ENCODE results near the gene RUVBL1. TPM values are rescaled to one million over a fixed set of nuclear protein-coding genes. Genes with fewer than 3 reads are reported as not detected.

RUVBL1 gene
- total RNA-seq, 4 donors from 2014 or later = 19.4 to 27.8 (median 26.7) TPM

GRCh38 chr3:128151758-128152274 is 28.2 kb upstream of the RUVBL1 start:
- no peak for ATAC-seq
- TF ChIP-seq EP300 (IDR thresholded peaks at IDR 0.05) (no peak), POLR2A (IDR thresholded peaks at IDR 0.05) (no peak), POLR2AphosphoS5 (IDR thresholded peaks at IDR 0.05) (no peak), CTCF (IDR thresholded peaks at IDR 0.05) (no peak)

GRCh38 chr3:128149650-128150049 is 26.0 kb upstream of the RUVBL1 start:
- WGBS, 2 donors (ENCODE audit: low coverage in 1 of 2) = 56 to 57% methylated on average over 2 to 5 of the region's 5 CpGs
- ATAC-seq = no peak
- TF ChIP-seq EP300 (IDR thresholded peaks at IDR 0.05) (no peak), POLR2AphosphoS5 (IDR thresholded peaks at IDR 0.05) (no peak), POLR2A (IDR thresholded peaks at IDR 0.05) (no peak), CTCF (IDR thresholded peaks at IDR 0.05) (no peak)

More at GRCh38 chr3:128151758-128152274, 28.2 kb upstream of the RUVBL1 start:
- H3K27ac ChIP-seq = no peak overlapping the region
- H3K4me3 ChIP-seq = no peak overlapping the region
- H3K36me3 ChIP-seq = peaks cover 0 to 3% of the 10 kb centered on the region in 2 donors
- 81 to 91% methylated on average over 3 to 5 of the region's 5 CpGs for WGBS, 2 donors (ENCODE audit: low coverage in 1 of 2)
- H3K4me1 ChIP-seq = peaks cover 0 to 16% (median 0%) of the 10 kb centered on the region in 3 donors
- no peaks in the 10 kb centered on the region for H3K27me3 ChIP-seq
- H3K9me3 ChIP-seq = no peaks in the 10 kb centered on the region

DNA sequence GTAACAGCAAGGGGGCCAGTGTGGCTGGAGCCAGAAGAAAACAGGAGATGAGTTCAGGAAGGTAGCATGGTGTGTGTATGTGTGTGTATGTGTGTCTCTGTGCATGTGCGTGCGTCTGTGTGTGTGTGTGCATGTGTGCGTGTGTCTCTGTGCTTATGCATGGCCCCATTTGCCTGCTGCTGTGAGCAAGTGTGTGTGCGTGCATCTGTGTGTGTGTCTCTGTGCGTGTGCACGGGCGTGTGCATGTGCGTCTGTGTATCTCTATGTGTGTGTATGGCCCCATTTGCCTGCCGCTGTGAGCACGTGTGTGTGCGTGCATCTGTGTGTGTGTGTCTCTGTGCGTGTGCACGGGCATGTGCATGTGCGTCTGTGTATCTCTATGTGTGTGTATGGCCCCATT is 22.6 kb upstream of the RUVBL1 start:
- no peak overlapping the region for H3K27ac ChIP-seq
- no peaks in the 10 kb centered on the region for H3K27me3 ChIP-seq
- H3K9me3 ChIP-seq = no peaks in the 10 kb centered on the region
- H3K4me3 ChIP-seq = no peak overlapping the region
- WGBS, 2 donors (ENCODE audit: low coverage in 1 of 2) = 86 to 94% methylated on average over 10 to 14 of the region's 14 CpGs
- no peaks in the 10 kb centered on the region for H3K36me3 ChIP-seq
- TF ChIP-seq POLR2A (IDR thresholded peaks at IDR 0.05) (no peak), POLR2AphosphoS5 (IDR thresholded peaks at IDR 0.05) (no peak), CTCF (IDR thresholded peaks at IDR 0.05) (no peak), EP300 (IDR thresholded peaks at IDR 0.05) (no peak)
- ATAC-seq = no peak
- H3K4me1 ChIP-seq = no peaks in the 10 kb centered on the region

More at GRCh38 chr3:128149650-128150049, 26.0 kb upstream of the RUVBL1 start:
- H3K9me3 ChIP-seq = no peaks in the 10 kb centered on the region
- no peak overlapping the region for H3K4me3 ChIP-seq
- no peaks in the 10 kb centered on the region for H3K27me3 ChIP-seq
- H3K36me3 ChIP-seq = no peaks in the 10 kb centered on the region
- H3K27ac ChIP-seq = no peak overlapping the region
- H3K4me1 ChIP-seq = peaks cover 0 to 8% (median 0%) of the 10 kb centered on the region in 3 donors

DNA sequence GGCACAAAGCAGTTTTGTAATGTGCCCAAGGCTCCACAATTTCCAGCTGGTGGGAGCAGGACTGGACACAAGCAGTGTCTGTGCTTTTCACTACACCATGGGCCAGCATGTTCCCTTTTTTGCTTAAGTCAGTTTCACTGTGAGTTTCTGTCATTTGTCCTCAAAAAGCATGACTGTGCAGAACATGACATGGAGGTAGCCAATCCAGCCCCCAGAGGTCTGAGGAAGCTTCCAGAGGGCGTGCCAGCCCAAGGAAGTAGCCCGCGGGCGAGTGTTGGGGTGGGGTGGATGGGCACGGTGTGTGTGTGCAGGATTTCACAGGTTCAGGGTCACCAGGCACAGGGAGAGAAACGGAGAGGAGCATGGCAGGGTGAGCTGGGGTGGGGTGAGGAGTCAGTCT is 21.7 kb upstream of the RUVBL1 start:
- Histone ChIP-seq H3K27me3 (no peaks in the 10 kb centered on the region), H3K27ac (no peak overlapping the region), H3K36me3 (no peaks in the 10 kb centered on the region), H3K9me3 (no peaks in the 10 kb centered on the region), H3K4me3 (no peak overlapping the region), H3K4me1 (no peaks in the 10 kb centered on the region)
- peak; percentile 40 for ATAC-seq
- WGBS, 2 donors (ENCODE audit: low coverage in 1 of 2) = 57 to 88% methylated on average over 1 to 3 of the region's 6 CpGs
- TF ChIP-seq EP300 (IDR thresholded peaks at IDR 0.05) (no peak), POLR2A (IDR thresholded peaks at IDR 0.05) (no peak), POLR2AphosphoS5 (IDR thresholded peaks at IDR 0.05) (no peak)

GRCh38 chr3:128144512-128145187 is 21.0 kb upstream of the RUVBL1 start:
- no peaks in the 10 kb centered on the region for H3K4me1 ChIP-seq
- TF ChIP-seq EP300 (IDR thresholded peaks at IDR 0.05) (no peak), POLR2A (IDR thresholded peaks at IDR 0.05) (no peak), CTCF (IDR thresholded peaks at IDR 0.05) (no peak), POLR2AphosphoS5 (IDR thresholded peaks at IDR 0.05) (no peak)
- 57 to 60% methylated on average over 4 to 5 of the region's 5 CpGs for WGBS, 2 donors (ENCODE audit: low coverage in 1 of 2)
- H3K27me3 ChIP-seq = no peaks in the 10 kb centered on the region
- H3K27ac ChIP-seq = no peak overlapping the region
- no peak for ATAC-seq
- no peaks in the 10 kb centered on the region for H3K36me3 ChIP-seq
- H3K4me3 ChIP-seq = no peak overlapping the region
- H3K9me3 ChIP-seq = no peaks in the 10 kb centered on the region
